Right lobe of liver (tissue), 4 donors: ENCODE measurements around the gene HOXB5.

Experiments
- CTCF ChIP-seq, 4 donors: fragments of 200-600 bp in 3 of 4; fragments of 450-650 bp in 1 of 4; IDR thresholded peaks; one replicate each; pipeline versions ENCODE4 v1.5.1 to v1.8.0; 2016 to 2022; ENCODE audit warnings: antibody characterized with exemption in 4 of 4, mild to moderate bottlenecking in 2 of 4
- POLR2A ChIP-seq: fragments of 450-650 bp; IDR thresholded peaks from one replicate; pipeline ENCODE4 v1.6.1; 2017; ENCODE audit warnings: antibody characterized with exemption, mild to moderate bottlenecking
- donor health status: DM: no; HTN: no; CAD: no.
- donor health status: DM: no; HTN: no; CAD: no.
- donor health status: DM: no; HTN: yes; CAD: no.

GRCh38 chr17:48608494-48608834 is 14.9 kb upstream of the HOXB5 start:
- TF ChIP-seq CTCF (IDR thresholded peaks at IDR 0.05) = no peak
- no peak for TF ChIP-seq POLR2A
